Activated B cell treated with CpG ODN at 0.5 μM for 24 hours (primary cell): ENCODE results near the gene STK24. TPM values are rescaled to one million over a fixed set of nuclear protein-coding genes. Genes with fewer than 3 reads are reported as not detected.

Source experiments
- ATAC-seq: fragments of 200-7000 bp; cut with Tn5 transposase; one replicate; pipeline ENCODE4 v1.10.0; 2021; ENCODE audit warnings: low read depth, mild to moderate bottlenecking, moderate library complexity
- CTCF ChIA-PET: fragments of 350-600 bp; sonication (Branson Sonifier 250); formaldehyde crosslinking; loops from one replicate; lab custom pipeline; 2021; ENCODE audit warnings: antibody characterized with exemption; lab: Charles Lee
- POLR2A ChIA-PET: fragments of 350-600 bp; sonication (Branson Sonifier 250); formaldehyde crosslinking; loops from one replicate; lab custom pipeline; 2021; ENCODE audit warnings: antibody characterized with exemption; lab: Charles Lee
- DNase-seq: peaks from one replicate; pipeline ENCODE4 v3.0.0; 2022
- H3K27ac Mint-ChIP-seq: one replicate; pipeline ENCODE4 v1.8.0; 2020; ENCODE audit warnings: mixed read lengths
- H3K27me3 Mint-ChIP-seq: one replicate; pipeline ENCODE4 v1.8.0; 2021; ENCODE audit warnings: mixed read lengths
- H3K36me3 Mint-ChIP-seq: one replicate; pipeline ENCODE4 v1.8.0; 2021; ENCODE audit warnings: low read depth, mixed read lengths
- H3K4me1 Mint-ChIP-seq: one replicate; pipeline ENCODE4 v1.8.0; 2021; ENCODE audit warnings: mixed read lengths
- H3K4me3 Mint-ChIP-seq: one replicate; pipeline ENCODE4 v1.8.0; 2020; ENCODE audit warnings: mild to moderate bottlenecking, mixed read lengths
- H3K9me3 Mint-ChIP-seq: one replicate; pipeline ENCODE4 v1.8.0; 2020; ENCODE audit warnings: mixed read lengths
- intact Hi-C: fragments of 100-400 bp; cut with micrococcal nuclease; formaldehyde crosslinking; loops from one replicate; pipeline ENCODE4 v1.15.1; 2024
- total RNA-seq: library from RNA; stranded (reverse); gene quantifications from 2 replicates; pipeline ENCODE4 v1.2.3, GENCODE V29; 2022
- TF ChIP-seq, protein P1 (sequence below): fragments of 200-600 bp; IDR thresholded peaks from one replicate; pipeline ENCODE4 v1.8.0; 2022; ENCODE audit warnings: antibody characterized with exemption, mild to moderate bottlenecking

Gene STK24
- total RNA-seq, 1 donor from 2014 or later, result 84.8 TPM

DNA sequence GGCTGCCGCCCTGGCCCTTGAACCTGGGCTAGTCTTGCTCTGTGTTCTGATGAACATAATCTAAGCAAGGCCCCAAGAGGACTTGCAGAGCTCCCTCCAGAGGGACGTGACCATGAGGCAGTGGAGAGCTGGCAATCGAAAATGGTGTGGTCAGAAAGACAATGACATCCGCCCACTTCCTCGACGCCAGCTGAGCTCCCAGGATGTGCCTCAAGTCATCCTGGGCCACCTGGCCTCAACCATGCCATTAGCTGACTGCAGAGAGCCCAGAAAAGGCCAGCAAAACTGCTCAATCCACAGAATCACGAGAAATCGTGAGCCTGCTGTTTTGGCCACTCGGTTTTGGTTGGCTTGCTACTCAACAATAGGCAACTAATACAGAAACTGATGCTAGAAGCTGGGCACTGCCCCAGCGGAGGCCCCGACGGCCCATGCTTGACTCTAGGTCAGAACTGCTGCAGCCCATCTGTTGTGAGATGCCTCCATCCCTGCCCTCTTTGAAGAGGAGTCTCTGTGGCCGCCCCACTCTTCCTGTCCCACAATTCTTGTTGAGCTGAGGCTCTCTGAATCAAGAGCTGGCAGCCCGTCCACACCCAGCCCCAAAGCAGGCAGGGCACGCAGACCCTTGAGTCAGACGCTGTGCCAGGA lies 53.3 kb downstream of the STK24 start:
- TF ChIP-seq, protein P1, sequence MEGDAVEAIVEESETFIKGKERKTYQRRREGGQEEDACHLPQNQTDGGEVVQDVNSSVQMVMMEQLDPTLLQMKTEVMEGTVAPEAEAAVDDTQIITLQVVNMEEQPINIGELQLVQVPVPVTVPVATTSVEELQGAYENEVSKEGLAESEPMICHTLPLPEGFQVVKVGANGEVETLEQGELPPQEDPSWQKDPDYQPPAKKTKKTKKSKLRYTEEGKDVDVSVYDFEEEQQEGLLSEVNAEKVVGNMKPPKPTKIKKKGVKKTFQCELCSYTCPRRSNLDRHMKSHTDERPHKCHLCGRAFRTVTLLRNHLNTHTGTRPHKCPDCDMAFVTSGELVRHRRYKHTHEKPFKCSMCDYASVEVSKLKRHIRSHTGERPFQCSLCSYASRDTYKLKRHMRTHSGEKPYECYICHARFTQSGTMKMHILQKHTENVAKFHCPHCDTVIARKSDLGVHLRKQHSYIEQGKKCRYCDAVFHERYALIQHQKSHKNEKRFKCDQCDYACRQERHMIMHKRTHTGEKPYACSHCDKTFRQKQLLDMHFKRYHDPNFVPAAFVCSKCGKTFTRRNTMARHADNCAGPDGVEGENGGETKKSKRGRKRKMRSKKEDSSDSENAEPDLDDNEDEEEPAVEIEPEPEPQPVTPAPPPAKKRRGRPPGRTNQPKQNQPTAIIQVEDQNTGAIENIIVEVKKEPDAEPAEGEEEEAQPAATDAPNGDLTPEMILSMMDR, result no peak
- intact Hi-C loops, result loop anchor here (2.0 kb wide), 1 partner anchor 19 kb away; no protein-coding TSS in a partner anchor
- peak overlapping the region; percentile 71 for H3K27ac Mint-ChIP-seq
- ATAC-seq, result no peak
- H3K9me3 Mint-ChIP-seq, result no peaks in the 10 kb centered on the region
- H3K4me1 Mint-ChIP-seq, result peaks cover 94% of the 10 kb centered on the region
- H3K4me3 Mint-ChIP-seq, result no peak overlapping the region
- CTCF ChIA-PET, result no interaction called here
- no peak for DNase-seq
- H3K27me3 Mint-ChIP-seq, result no peaks in the 10 kb centered on the region
- peaks cover 5% of the 10 kb centered on the region for H3K36me3 Mint-ChIP-seq
- POLR2A ChIA-PET, result interaction anchor here (1.3 kb wide), 1 partner anchor 39 kb away, joined by 3 read pairs; no protein-coding TSS in a partner anchor

DNA sequence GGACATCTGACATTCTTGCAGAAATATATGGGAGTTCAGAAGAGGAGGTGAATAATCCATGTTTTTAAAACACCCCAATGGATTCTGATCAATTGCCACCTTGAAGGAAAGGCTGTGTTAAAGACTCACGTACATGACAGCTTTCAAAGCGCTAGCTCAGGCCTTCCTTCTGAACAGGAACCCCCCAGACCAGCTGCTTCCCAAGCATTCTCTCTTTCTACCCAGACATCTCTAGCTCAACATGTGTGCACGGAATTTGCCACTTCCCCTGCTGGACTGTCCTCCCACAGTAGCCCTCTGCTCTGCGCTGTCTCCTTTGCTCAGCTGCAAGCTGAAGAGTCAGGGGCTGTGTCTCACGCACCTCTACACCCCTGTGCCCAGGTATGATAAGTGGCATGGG lies 54.5 kb downstream of the STK24 start:
- H3K27ac Mint-ChIP-seq, result peak overlapping the region; percentile 71

GRCh38 chr13:98521461-98522247 lies 55.3 kb downstream of the STK24 start:
- intact Hi-C loops, result no loop called here
- DNase-seq, result no peak
- Mint-ChIP-seq H3K36me3 (peaks cover 14% of the 10 kb centered on the region), H3K9me3 (no peaks in the 10 kb centered on the region), H3K4me3 (no peak overlapping the region), H3K4me1 (peaks cover 97% of the 10 kb centered on the region), H3K27ac (peak overlapping the region; percentile 71), H3K27me3 (no peaks in the 10 kb centered on the region)
- ATAC-seq, result no peak
- TF ChIP-seq, protein P1, result no peak
- CTCF ChIA-PET, result no interaction called here
- POLR2A ChIA-PET, result interaction anchor here (1.2 to 3.9 kb wide), 2 partner anchors 12 to 13 kb away, joined by 3 to 18 read pairs; no protein-coding TSS in a partner anchor

More for the DNA sequence above, 54.5 kb downstream of the STK24 start:
- ATAC-seq (no peak), DNase-seq (no peak)
- H3K27me3 Mint-ChIP-seq, result no peaks in the 10 kb centered on the region
- TF ChIP-seq, protein P1, result no peak
- intact Hi-C loops, result no loop called here
- no peak overlapping the region for H3K4me3 Mint-ChIP-seq
- H3K9me3 Mint-ChIP-seq, result no peaks in the 10 kb centered on the region
- H3K36me3 Mint-ChIP-seq, result peaks cover 15% of the 10 kb centered on the region
- peaks cover 97% of the 10 kb centered on the region for H3K4me1 Mint-ChIP-seq
- ChIA-PET CTCF (no interaction called here), POLR2A (no interaction called here)

DNA sequence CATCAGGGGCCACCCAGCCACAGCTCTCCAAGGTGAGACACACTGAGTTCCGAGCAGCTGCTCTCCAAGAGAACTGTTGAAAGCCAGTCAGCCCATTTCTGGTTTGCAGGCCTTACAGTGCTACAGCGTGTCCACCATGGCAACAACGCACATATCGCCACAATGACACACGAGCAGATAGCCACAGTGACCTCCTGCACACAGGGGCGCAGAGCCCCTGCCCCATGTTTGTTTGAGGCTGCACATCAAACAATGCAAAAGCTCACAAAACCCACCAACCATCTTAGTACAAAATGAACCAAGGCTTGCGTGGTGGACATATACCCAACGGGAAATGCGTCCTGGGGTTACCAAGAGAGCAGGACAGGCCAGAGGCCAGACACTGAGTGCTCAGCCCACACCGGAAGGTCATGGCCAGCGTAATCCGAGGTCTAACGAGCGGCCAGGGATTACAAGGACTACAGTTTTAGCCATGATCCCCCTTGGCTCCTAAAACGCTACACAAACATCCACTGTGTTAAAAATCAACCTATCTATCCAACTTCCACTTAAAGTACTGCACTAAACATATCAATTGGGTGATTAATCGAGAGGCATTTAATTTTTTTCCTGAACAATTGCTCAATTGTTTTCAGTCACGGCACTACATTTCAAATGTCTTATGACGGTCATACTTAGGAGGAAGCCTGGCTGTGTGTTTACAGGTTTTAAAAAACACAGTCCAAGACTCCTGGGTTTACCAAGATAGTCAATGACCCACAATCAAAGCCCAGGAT lies 56.0 kb downstream of the STK24 start:
- Mint-ChIP-seq H3K36me3 (peaks cover 19% of the 10 kb centered on the region), H3K4me3 (no peak overlapping the region), H3K9me3 (no peaks in the 10 kb centered on the region), H3K4me1 (peaks cover 97% of the 10 kb centered on the region), H3K27me3 (no peaks in the 10 kb centered on the region), H3K27ac (peak overlapping the region; percentile 71)
- POLR2A ChIA-PET, result interaction anchor here (1.2 to 3.9 kb wide), 2 partner anchors 11 to 13 kb away, joined by 3 to 18 read pairs; no protein-coding TSS in a partner anchor
- CTCF ChIA-PET, result no interaction called here
- no peak for ATAC-seq
- no peak for DNase-seq
- TF ChIP-seq, protein P1, result no peak
- intact Hi-C loops, result no loop called here
